Measurements from ENCODE around the gene C1orf167. TPM values are rescaled to one million over a fixed set of nuclear protein-coding genes. Genes with fewer than 3 reads are reported as not detected.
A peak's percentile ranks its signal among the peaks of the same experiment; 100 is the strongest.

Gene C1orf167, protein sequence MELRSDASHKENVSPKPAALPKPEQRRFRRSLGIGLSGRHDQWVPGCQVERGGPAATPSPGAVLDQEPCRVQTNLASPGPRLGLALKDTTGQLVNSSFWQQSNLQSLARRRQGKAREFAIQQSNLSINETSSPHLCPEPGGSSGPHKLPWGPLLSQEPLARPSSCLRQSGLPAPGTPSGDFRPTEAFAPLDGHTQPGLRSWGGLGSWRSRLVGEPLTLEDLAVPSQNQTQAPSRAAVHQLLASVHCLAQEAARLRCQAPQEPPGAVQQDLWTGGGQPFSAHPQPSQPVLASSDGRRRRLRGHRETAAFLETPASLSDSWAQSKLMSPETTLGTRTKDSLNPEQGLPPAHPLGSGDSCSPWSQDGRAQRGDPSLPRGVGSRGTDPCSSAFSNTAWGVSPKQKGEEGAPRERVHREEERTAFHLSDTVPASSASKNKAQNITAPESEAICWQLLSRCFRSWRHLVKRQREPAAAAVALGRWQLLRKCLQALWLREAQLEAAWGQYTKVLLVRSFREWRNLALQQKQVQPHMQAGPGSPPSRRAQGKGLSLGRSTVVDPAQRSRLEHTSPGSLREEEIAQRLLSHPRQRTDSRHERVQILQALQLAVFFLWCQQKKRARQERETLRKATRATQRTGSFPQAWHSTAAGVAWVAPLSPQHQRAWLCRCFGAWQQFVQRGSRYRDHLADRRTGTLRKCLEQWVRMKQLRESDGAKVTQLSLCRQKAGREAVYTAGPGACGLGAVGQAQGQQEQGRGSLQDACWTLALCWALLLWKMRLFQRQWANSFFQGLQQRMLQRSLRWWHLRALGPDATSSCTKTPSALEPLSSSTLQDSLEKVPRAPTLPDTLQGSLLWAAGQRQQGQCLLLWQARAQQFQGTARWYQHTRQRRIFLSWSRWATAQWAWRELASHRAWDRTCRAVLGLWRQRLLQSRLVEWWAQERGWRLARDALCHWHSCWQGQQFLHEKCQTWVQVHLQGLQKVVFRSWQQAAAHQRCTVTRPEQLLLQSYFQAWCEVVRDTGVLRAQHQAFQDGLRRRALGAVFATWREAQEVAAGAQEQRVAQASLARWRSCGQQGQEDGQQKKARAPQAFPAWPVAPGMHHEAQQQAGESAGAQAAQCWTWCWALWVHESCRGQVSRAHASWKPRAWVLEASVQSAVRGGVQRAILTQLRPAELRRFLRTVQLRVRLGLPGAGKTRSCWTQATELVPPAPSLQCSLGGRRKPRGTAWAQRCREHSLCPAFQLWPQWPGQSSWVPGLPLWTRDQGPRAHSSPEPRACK (N-terminal part only)
- 0.18 to 0.20 TPM in 2 of 3 replicates, not detected in the other for total RNA-seq

DNA sequence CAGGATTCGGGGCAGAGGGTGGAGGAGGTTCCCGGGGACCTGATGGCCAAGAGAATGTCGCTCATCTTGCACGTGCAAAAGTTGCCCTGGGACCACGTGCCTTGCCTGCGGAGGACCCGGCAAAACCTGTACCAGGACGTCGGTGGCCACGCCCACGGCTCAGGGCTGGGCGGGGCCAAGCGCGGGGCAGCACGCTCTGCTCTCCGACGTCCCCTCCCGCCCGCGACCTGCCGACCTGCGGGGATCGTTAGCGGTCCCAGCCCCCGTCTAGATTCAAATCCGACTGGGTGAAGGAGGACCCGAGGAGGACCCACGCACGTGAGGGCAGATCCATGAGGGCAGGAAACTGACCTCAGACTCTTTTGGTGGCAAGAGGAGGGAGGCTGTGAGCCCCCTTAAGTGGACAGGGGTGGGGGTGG, at the start of gene C1orf167:
C1orf167 (plus strand) TSS at position 206 of the 419 bp plus-strand sequence. CDS start 2,208 bp downstream, outside the sequence.
- Mint-ChIP-seq H3K27ac (no peak within 1 kb of the TSS), H3K27me3 (ENCODE audit: low read depth) (peaks cover 36% of the 10 kb centered on the region), H3K4me3 (no peak within 1 kb of the TSS), H3K4me1 (peaks cover 2% of the 10 kb centered on the region), H3K36me3 (peaks cover under 1% of the 10 kb centered on the region), H3K9me3 (peaks cover 3% of the 10 kb centered on the region)
- DNase-seq (ENCODE audit: low spot score in 2 of 2, unreplicated experiment in 2 of 2) = no peak
- TF ChIP-seq, protein P1, sequence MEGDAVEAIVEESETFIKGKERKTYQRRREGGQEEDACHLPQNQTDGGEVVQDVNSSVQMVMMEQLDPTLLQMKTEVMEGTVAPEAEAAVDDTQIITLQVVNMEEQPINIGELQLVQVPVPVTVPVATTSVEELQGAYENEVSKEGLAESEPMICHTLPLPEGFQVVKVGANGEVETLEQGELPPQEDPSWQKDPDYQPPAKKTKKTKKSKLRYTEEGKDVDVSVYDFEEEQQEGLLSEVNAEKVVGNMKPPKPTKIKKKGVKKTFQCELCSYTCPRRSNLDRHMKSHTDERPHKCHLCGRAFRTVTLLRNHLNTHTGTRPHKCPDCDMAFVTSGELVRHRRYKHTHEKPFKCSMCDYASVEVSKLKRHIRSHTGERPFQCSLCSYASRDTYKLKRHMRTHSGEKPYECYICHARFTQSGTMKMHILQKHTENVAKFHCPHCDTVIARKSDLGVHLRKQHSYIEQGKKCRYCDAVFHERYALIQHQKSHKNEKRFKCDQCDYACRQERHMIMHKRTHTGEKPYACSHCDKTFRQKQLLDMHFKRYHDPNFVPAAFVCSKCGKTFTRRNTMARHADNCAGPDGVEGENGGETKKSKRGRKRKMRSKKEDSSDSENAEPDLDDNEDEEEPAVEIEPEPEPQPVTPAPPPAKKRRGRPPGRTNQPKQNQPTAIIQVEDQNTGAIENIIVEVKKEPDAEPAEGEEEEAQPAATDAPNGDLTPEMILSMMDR (IDR thresholded peaks at IDR 0.05; ENCODE audit: unreplicated experiment) = no peak

DNA sequence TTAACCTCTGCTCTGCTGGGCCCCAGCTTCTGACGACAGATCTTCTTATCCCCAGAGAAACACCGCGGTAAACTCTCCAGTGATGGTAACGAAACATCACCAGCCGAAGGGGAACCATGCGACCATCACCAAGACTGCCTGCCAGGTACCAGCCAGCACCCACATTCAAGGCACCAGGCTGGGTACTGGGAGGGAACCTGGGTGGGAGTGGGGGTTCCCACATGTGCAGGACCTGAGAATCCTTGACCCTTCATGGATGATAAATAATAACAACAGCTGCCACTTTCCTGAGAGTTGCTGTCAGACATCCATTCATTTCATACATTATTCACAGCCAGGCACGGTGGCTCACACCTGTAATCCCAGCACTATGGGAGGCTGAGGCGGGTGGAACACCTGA, 49.7 kb upstream of the C1orf167 start:
- H3K4me3 Mint-ChIP-seq = no peak overlapping the region
- TF ChIP-seq, protein P1 (IDR thresholded peaks at IDR 0.05; ENCODE audit: unreplicated experiment) = no peak
- no peaks in the 10 kb centered on the region for H3K9me3 Mint-ChIP-seq
- DNase-seq (ENCODE audit: low spot score in 2 of 2, unreplicated experiment in 2 of 2) = no peak
- no peaks in the 10 kb centered on the region for H3K27me3 Mint-ChIP-seq (ENCODE audit: low read depth)
- H3K27ac Mint-ChIP-seq = no peak overlapping the region
- peaks cover 4% of the 10 kb centered on the region for H3K4me1 Mint-ChIP-seq
- no peaks in the 10 kb centered on the region for H3K36me3 Mint-ChIP-seq

DNA sequence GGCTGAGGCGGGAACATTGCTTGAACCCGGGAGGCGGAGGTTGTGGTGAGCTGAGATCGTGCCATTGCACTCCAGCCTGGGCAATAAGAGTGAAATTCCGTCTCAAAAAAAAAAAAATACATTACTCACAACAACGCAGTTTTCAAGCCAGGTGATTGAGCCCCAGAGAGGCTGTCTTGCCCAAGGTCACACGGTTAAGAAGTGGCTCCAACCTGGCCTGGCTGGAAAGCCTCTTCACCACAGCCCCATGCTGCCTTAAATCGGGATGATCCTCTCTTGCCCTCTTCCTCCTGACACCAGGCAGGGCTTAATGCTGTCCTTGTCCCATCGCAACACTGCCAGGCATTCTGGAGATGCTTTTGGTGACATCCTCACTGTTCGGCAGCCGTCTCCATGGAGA, 48.9 kb upstream of the C1orf167 start:
- no peak for DNase-seq (ENCODE audit: low spot score in 2 of 2, unreplicated experiment in 2 of 2)
- Mint-ChIP-seq H3K9me3 (no peaks in the 10 kb centered on the region), H3K27ac (no peak overlapping the region), H3K36me3 (no peaks in the 10 kb centered on the region), H3K4me1 (no peaks in the 10 kb centered on the region), H3K27me3 (ENCODE audit: low read depth) (no peaks in the 10 kb centered on the region), H3K4me3 (no peak overlapping the region)
- TF ChIP-seq, protein P1 (IDR thresholded peaks at IDR 0.05; ENCODE audit: unreplicated experiment) = no peak

DNA sequence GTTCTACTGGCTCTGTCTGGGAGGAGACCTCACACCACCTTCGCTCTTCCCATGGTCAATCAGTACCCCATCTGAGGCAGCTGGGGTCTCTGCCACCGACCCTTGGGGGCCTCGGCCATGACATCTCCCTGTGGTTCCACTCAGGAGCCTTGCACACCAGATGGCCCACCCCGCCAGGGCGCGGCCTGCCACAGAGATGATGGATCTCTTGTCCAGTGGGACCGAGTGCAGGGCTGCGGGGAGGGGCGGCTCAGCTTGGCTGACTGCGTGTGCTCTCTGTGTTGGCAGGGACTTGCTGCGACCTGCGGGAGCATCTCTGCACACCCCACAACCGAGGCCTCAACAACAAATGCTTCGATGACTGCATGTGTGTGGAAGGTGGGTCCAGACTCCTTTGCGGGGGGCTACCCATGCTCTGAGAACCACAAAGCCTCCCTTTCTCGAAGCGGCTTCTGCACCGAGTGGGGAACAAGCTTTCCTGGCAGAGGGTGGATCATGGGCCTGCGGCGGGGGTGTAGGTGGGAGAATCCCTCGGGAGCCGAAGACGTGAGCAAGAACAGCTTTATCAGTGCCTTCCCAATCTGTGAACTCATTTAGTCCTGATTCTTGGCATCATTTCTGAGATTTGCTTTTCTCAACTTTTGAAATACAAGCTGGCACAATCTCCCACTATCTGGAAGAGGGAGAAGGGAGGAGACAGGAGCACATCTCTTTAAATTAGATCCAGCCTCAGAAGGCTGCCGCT, 47.0 kb upstream of the C1orf167 start:
- no peak overlapping the region for H3K4me3 Mint-ChIP-seq
- H3K9me3 Mint-ChIP-seq = no peaks in the 10 kb centered on the region
- no peaks in the 10 kb centered on the region for H3K36me3 Mint-ChIP-seq
- TF ChIP-seq, protein P1 (IDR thresholded peaks at IDR 0.05; ENCODE audit: unreplicated experiment) = no peak
- DNase-seq (ENCODE audit: low spot score in 2 of 2, unreplicated experiment in 2 of 2) = no peak
- H3K27ac Mint-ChIP-seq = peak overlapping the region; percentile 30
- peaks cover 11% of the 10 kb centered on the region for H3K27me3 Mint-ChIP-seq (ENCODE audit: low read depth)
- H3K4me1 Mint-ChIP-seq = peaks cover 4% of the 10 kb centered on the region

Measured in mesothelial cell of epicardium (in vitro differentiated cells).